Measurements from ENCODE around the gene CERKL. TPM values are rescaled to one million over a fixed set of nuclear protein-coding genes. Genes with fewer than 3 reads are reported as not detected.

CERKL gene
- total RNA-seq, 2 experiments from 2014 or later, result not detected

GRCh38 chr2:181628590-181629585 lies 28.0 kb downstream of the CERKL start:
- Mint-ChIP-seq H3K27me3 (peaks cover 34% of the 10 kb centered on the region), H3K4me1 (no peaks in the 10 kb centered on the region), H3K27ac (no peak overlapping the region), H3K9me3 (no peaks in the 10 kb centered on the region), H3K36me3 (ENCODE audit: low read depth) (no peaks in the 10 kb centered on the region), H3K4me3 (no peak overlapping the region)
- DNase-seq, result no peak
- CTCF ChIA-PET, result no interaction called here
- POLR2A ChIA-PET, result no interaction called here

GRCh38 chr2:181627545-181627944 lies 29.4 kb downstream of the CERKL start:
- Mint-ChIP-seq H3K9me3 (no peaks in the 10 kb centered on the region), H3K27me3 (peaks cover 40% of the 10 kb centered on the region), H3K4me1 (no peaks in the 10 kb centered on the region), H3K36me3 (ENCODE audit: low read depth) (no peaks in the 10 kb centered on the region), H3K27ac (no peak overlapping the region), H3K4me3 (no peak overlapping the region)
- no peak for DNase-seq
- CTCF ChIA-PET, result no interaction called here
- POLR2A ChIA-PET, result no interaction called here

- Mint-ChIP-seq H3K27ac (no peak overlapping the region), H3K27me3 (peaks cover 40% of the 10 kb centered on the region), H3K4me1 (no peaks in the 10 kb centered on the region), H3K9me3 (no peaks in the 10 kb centered on the region), H3K4me3 (no peak overlapping the region), H3K36me3 (ENCODE audit: low read depth) (no peaks in the 10 kb centered on the region)
- POLR2A ChIA-PET, result no interaction called here
- CTCF ChIA-PET, result no interaction called here
- DNase-seq, result no peak
These were observed 30.2 kb downstream of the CERKL start for GRCh38 chr2:181626671-181627070.

GRCh38 chr2:181623159-181623558 lies 33.7 kb downstream of the CERKL start:
- Mint-ChIP-seq H3K9me3 (no peaks in the 10 kb centered on the region), H3K27ac (no peak overlapping the region), H3K36me3 (ENCODE audit: low read depth) (no peaks in the 10 kb centered on the region), H3K4me3 (no peak overlapping the region), H3K4me1 (no peaks in the 10 kb centered on the region), H3K27me3 (peaks cover 25% of the 10 kb centered on the region)
- DNase-seq, result no peak
- CTCF ChIA-PET, result no interaction called here
- POLR2A ChIA-PET, result no interaction called here

GRCh38 chr2:181621779-181622490 lies 35.0 kb downstream of the CERKL start:
- DNase-seq, result no peak
- peaks cover 22% of the 10 kb centered on the region for H3K27me3 Mint-ChIP-seq
- H3K4me3 Mint-ChIP-seq, result no peak overlapping the region
- no peak overlapping the region for H3K27ac Mint-ChIP-seq
- no peaks in the 10 kb centered on the region for H3K9me3 Mint-ChIP-seq
- no peaks in the 10 kb centered on the region for H3K4me1 Mint-ChIP-seq
- CTCF ChIA-PET, result no interaction called here
- no peaks in the 10 kb centered on the region for H3K36me3 Mint-ChIP-seq (ENCODE audit: low read depth)
- POLR2A ChIA-PET, result no interaction called here

- CTCF ChIA-PET, result no interaction called here
- Mint-ChIP-seq H3K4me3 (no peak overlapping the region), H3K36me3 (ENCODE audit: low read depth) (no peaks in the 10 kb centered on the region), H3K9me3 (no peaks in the 10 kb centered on the region), H3K27me3 (peaks cover 16% of the 10 kb centered on the region), H3K27ac (no peak overlapping the region), H3K4me1 (no peaks in the 10 kb centered on the region)
- POLR2A ChIA-PET, result no interaction called here
- DNase-seq, result no peak
These were observed 37.4 kb downstream of the CERKL start for GRCh38 chr2:181619516-181619915.

GRCh38 chr2:181616715-181617114 lies 40.2 kb downstream of the CERKL start:
- ChIA-PET CTCF (interaction anchor here (0.6 kb wide), 1 partner anchor 41 kb away, joined by 3 read pairs; no protein-coding TSS in a partner anchor), POLR2A (no interaction called here)
- no peak overlapping the region for H3K27ac Mint-ChIP-seq
- no peaks in the 10 kb centered on the region for H3K9me3 Mint-ChIP-seq
- H3K27me3 Mint-ChIP-seq, result peaks cover 9% of the 10 kb centered on the region
- no peaks in the 10 kb centered on the region for H3K4me1 Mint-ChIP-seq
- DNase-seq, result no peak
- no peak overlapping the region for H3K4me3 Mint-ChIP-seq
- H3K36me3 Mint-ChIP-seq (ENCODE audit: low read depth), result no peaks in the 10 kb centered on the region

- CTCF ChIA-PET, result no interaction called here
- no peak overlapping the region for H3K4me3 Mint-ChIP-seq
- DNase-seq, result no peak
- peaks cover 9% of the 10 kb centered on the region for H3K27me3 Mint-ChIP-seq
- no peaks in the 10 kb centered on the region for H3K9me3 Mint-ChIP-seq
- no peaks in the 10 kb centered on the region for H3K36me3 Mint-ChIP-seq (ENCODE audit: low read depth)
- no peaks in the 10 kb centered on the region for H3K4me1 Mint-ChIP-seq
- POLR2A ChIA-PET, result interaction anchor here (0.6 kb wide), 1 partner anchor 53 kb away, joined by 4 read pairs; no protein-coding TSS in a partner anchor
- no peak overlapping the region for H3K27ac Mint-ChIP-seq
These were observed 41.8 kb downstream of the CERKL start for GRCh38 chr2:181614874-181615638.

- ChIA-PET POLR2A (no interaction called here), CTCF (no interaction called here)
- H3K9me3 Mint-ChIP-seq, result no peaks in the 10 kb centered on the region
- H3K27me3 Mint-ChIP-seq, result peaks cover 9% of the 10 kb centered on the region
- no peaks in the 10 kb centered on the region for H3K36me3 Mint-ChIP-seq (ENCODE audit: low read depth)
- no peak overlapping the region for H3K27ac Mint-ChIP-seq
- peaks cover 6% of the 10 kb centered on the region for H3K4me1 Mint-ChIP-seq
- H3K4me3 Mint-ChIP-seq, result no peak overlapping the region
- no peak for DNase-seq
These were observed 43.7 kb downstream of the CERKL start for GRCh38 chr2:181613241-181613640.

- H3K27ac Mint-ChIP-seq, result peak overlapping the region; percentile 75
- H3K4me1 Mint-ChIP-seq, result peaks cover 26% of the 10 kb centered on the region
- POLR2A ChIA-PET, result interaction anchor here (0.6 kb wide), 1 partner anchor 19 kb away, joined by 3 read pairs; no protein-coding TSS in a partner anchor
- no peak overlapping the region for H3K4me3 Mint-ChIP-seq
- H3K36me3 Mint-ChIP-seq (ENCODE audit: low read depth), result peaks cover 2% of the 10 kb centered on the region
- H3K9me3 Mint-ChIP-seq, result peaks cover 4% of the 10 kb centered on the region
- CTCF ChIA-PET, result no interaction called here
- no peak for DNase-seq
- peaks cover 2% of the 10 kb centered on the region for H3K27me3 Mint-ChIP-seq
These were observed 49.0 kb downstream of the CERKL start for GRCh38 chr2:181607629-181608590.

GRCh38 chr2:181605889-181606837 lies 50.7 kb downstream of the CERKL start:
- peaks cover 2% of the 10 kb centered on the region for H3K36me3 Mint-ChIP-seq (ENCODE audit: low read depth)
- ChIA-PET POLR2A (no interaction called here), CTCF (interaction anchor here (0.7 kb wide), 1 partner anchor 207 kb away, joined by 3 read pairs; no protein-coding TSS in a partner anchor)
- no peaks in the 10 kb centered on the region for H3K27me3 Mint-ChIP-seq
- H3K27ac Mint-ChIP-seq, result no peak overlapping the region
- peaks cover 4% of the 10 kb centered on the region for H3K9me3 Mint-ChIP-seq
- no peak overlapping the region for H3K4me3 Mint-ChIP-seq
- DNase-seq, result no peak
- H3K4me1 Mint-ChIP-seq, result peaks cover 26% of the 10 kb centered on the region

Data from activated CD4-positive, alpha-beta T cell treated with anti-CD3 and anti-CD28 coated beads, Interleukin-2, amount 10 ng/mL, durations not matched to agents 7 days and 5 days (primary cell).